ENCODE data around the gene SIGLEC11. TPM values are rescaled to one million over a fixed set of nuclear protein-coding genes. Genes with fewer than 3 reads are reported as not detected.

SIGLEC11 gene
- total RNA-seq, 4 donors from 2014 or later: 2.6 to 7.5 (median 4.3) TPM

GRCh38 chr19:50003254-50003788 lies 42.3 kb upstream of the SIGLEC11 start:
- WGBS, 2 donors: 79 to 85% methylated on average over 17 of the region's 17 CpGs

GRCh38 chr19:50002386-50002960 lies 41.5 kb upstream of the SIGLEC11 start:
- peaks cover 0 to 32% (median 2%) of the 10 kb centered on the region in 4 donors for H3K4me1 ChIP-seq
- no peak for TF ChIP-seq CTCF (IDR thresholded peaks at IDR 0.05)
- no peak for TF ChIP-seq POLR2A (IDR thresholded peaks at IDR 0.05)
- TF ChIP-seq EP300 (IDR thresholded peaks at IDR 0.05): no peak
- H3K27me3 ChIP-seq: no peaks in the 10 kb centered on the region
- DNase-seq (ENCODE audit: low spot score in 2 of 2): no peak
- peaks cover 0 to 100% (median 41%) of the 10 kb centered on the region in 3 donors for H3K36me3 ChIP-seq
- H3K27ac ChIP-seq: no peak overlapping the region
- H3K4me3 ChIP-seq: no peak overlapping the region
- 93 to 94% methylated on average over 6 of the region's 6 CpGs for WGBS, 2 donors
- H3K9me3 ChIP-seq: no peaks in the 10 kb centered on the region

More at GRCh38 chr19:50003254-50003788, 42.3 kb upstream of the SIGLEC11 start:
- Histone ChIP-seq H3K36me3 (peaks cover under 1 to 100% (median 41%) of the 10 kb centered on the region in 3 donors), H3K27me3 (no peaks in the 10 kb centered on the region), H3K27ac (no peak overlapping the region), H3K4me3 (no peak overlapping the region), H3K4me1 (peaks cover 0 to 32% (median 2%) of the 10 kb centered on the region in 4 donors), H3K9me3 (no peaks in the 10 kb centered on the region)
- TF ChIP-seq POLR2A (IDR thresholded peaks at IDR 0.05) (no peak), CTCF (IDR thresholded peaks at IDR 0.05) (no peak), EP300 (IDR thresholded peaks at IDR 0.05) (no peak)
- no peak for DNase-seq (ENCODE audit: low spot score in 2 of 2)

- Histone ChIP-seq H3K4me3 (no peak overlapping the region), H3K27me3 (no peaks in the 10 kb centered on the region), H3K36me3 (peaks cover 0 to 100% (median 37%) of the 10 kb centered on the region in 3 donors), H3K4me1 (peaks cover 0 to 32% (median 2%) of the 10 kb centered on the region in 4 donors), H3K9me3 (no peaks in the 10 kb centered on the region), H3K27ac (no peak overlapping the region)
- TF ChIP-seq POLR2A (IDR thresholded peaks at IDR 0.05) (no peak), EP300 (IDR thresholded peaks at IDR 0.05) (no peak), CTCF (IDR thresholded peaks at IDR 0.05) (no peak)
- 82 to 99% methylated on average over 8 of the region's 8 CpGs for WGBS, 2 donors
- no peak for DNase-seq (ENCODE audit: low spot score in 2 of 2)
These were observed 40.8 kb upstream of the SIGLEC11 start for GRCh38 chr19:50001775-50002174.

GRCh38 chr19:50000841-50001557 lies 40.0 kb upstream of the SIGLEC11 start:
- DNase-seq (ENCODE audit: low spot score in 2 of 2): no peak
- WGBS, 2 donors: 82 to 85% methylated on average over 14 to 16 of the region's 16 CpGs
- Histone ChIP-seq H3K27ac (no peak overlapping the region), H3K9me3 (no peaks in the 10 kb centered on the region), H3K4me3 (no peak overlapping the region), H3K27me3 (no peaks in the 10 kb centered on the region), H3K4me1 (peaks cover 0 to 32% (median 2%) of the 10 kb centered on the region in 4 donors), H3K36me3 (peaks cover 0 to 100% (median 34%) of the 10 kb centered on the region in 3 donors)
- TF ChIP-seq EP300 (IDR thresholded peaks at IDR 0.05) (no peak), POLR2A (IDR thresholded peaks at IDR 0.05) (no peak), CTCF (IDR thresholded peaks at IDR 0.05) (no peak)
